ENCODE results near the gene SIM1. TPM values are rescaled to one million over a fixed set of nuclear protein-coding genes. Genes with fewer than 3 reads are reported as not detected.
A peak's percentile ranks its signal among the peaks of the same experiment; 100 is the strongest.
"Not testable (repeated sequence)": the region's sequence is repeated elsewhere in the genome, so short reads cannot be mapped to it uniquely, and the experiment has no call there.

SIM1 gene
- total RNA-seq, 1 donor from 2014 or later = not detected

- ATAC-seq = no peak
Measured at GRCh38 chr6:100417036-100417435, 47.7 kb downstream of the SIM1 start.

GRCh38 chr6:100415768-100416167 is 49.0 kb downstream of the SIM1 start:
- no peak for ATAC-seq

DNA sequence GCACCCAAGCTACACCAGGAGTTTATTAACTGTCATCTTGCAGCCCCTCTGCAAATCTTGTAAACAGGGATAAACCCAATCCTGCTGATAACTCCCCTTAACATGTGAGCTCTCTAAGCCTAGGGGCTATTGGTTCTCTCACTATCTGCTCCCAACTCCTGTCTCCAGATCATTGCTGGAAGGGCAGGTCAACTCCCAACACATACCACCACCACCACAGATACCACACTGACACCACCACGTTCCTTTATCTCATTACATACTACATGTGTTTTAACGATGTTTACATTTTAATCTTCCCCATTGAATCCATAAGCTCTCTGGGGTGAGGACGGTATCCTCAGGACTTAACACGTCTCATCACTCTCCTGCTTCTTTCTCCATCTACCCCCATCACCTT is 51.8 kb downstream of the SIM1 start:
- no peak for ATAC-seq

- no peak for ATAC-seq
Measured at GRCh38 chr6:100404051-100404450, 60.7 kb downstream of the SIM1 start.

DNA sequence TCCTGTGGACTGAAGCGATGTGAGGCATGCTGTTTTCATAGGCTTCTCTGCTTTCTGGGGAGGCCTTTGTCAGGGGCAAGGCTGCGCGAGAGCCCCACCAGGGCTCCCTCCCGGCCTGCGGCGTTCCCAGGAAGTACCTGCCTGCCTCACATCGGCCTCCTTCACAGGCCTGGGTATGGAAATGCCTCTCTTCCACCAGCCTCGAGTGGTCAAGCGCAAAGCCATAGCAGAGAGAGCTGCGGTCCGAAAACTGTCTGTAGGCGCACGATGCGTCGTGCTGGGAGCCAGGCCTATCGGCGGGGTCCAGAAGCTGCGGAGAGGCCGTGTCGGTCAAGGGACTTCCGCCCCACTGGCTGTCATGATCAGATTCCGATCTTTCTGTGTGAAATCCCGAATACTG is 71.2 kb downstream of the SIM1 start:
- ATAC-seq = no peak

- ATAC-seq = no peak
Measured at GRCh38 chr6:100392423-100392822, 72.3 kb downstream of the SIM1 start.

DNA sequence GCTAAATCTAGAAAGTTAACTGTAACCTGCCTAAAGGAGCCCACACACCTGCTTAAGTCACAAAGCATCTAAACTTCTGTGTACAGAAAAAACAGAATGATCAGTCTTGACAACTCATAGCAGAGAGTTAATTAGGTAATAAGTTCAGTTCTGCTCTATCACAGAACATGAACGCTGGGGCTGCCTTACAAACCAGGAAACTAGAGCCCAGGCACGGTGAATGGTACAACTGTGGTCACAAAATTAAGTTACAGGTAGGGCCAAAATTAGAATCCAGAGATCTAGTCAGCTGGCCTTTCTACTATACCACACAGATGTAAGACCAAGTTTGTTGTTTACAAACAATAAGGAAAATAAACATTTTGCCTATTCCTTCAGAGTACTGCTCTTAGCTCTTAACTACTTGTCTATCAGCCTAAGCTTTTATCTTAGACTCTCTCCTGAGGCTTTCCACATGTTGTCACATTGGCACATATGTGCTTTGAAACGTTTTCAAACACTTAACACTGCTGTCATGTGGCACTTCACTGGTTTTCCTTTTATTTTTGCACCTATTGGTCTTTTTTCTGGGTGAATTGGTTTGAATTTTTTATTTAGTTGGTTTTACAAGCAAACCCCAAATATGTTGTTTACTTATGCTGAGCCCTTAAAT is 75.7 kb downstream of the SIM1 start:
- ATAC-seq = no peak

DNA sequence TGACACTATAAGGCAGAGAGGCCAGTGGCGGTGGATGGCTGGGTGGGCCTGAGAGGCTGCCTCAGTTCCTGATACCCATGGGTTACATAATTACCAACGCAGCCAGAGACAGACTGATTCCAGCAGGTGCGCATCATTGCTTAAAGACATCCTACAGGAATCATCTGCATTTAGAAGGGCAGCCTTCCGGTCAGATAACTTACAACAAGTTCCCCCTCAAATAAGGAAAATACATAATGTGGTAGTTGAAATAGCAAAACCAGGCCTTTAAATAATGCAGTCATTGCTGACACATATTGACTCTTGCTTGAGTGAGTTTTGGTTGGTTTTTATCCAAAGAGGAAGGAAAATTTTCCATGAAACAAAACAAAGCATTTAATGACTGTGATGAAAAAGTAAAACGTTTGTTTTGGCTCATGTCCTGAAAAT is 81.9 kb downstream of the SIM1 start:
- ATAC-seq = no peak

DNA sequence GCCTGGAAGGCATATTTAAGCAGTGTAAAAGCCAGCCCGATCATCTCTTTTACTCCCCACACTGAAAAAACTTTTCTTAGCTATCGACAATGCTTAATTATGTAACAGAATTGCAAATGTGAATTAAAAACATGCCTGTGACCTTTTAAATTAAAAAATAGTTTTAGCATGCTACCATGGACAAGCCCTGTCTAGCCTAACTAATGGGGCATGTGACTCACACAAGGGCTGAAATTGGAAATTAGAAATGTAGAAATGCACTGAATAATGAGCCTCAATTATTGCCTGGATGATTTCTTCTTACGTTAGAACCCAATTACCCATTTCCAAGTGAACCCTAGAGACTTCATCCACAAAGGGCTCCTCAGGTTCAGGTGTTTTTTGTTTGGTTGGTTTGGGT is 82.7 kb downstream of the SIM1 start:
- ATAC-seq = peak; percentile 43

DNA sequence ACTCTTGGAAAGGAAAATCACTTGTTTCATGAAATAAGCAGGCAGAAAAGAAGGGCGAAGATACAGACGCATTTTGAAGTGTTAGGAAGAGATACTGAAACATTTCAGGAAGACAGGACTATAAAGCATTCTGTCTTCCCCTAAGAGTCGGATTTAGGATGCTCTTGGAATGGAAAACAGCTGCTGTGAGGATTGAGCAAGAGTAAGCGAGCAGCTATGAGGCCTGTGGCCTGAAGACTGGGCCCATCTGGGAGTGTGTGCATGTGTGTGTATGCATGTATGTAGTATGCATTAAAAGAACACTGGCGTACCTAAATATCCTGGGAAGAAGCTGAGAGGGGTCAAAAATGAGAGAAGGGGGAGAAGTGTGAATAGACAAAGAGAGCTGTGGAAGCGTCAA is 83.6 kb downstream of the SIM1 start:
- no peak for ATAC-seq

GRCh38 chr6:100379386-100379785 is 85.3 kb downstream of the SIM1 start:
- ATAC-seq = no peak

GRCh38 chr6:100378576-100378975 is 86.1 kb downstream of the SIM1 start:
- ATAC-seq = no peak

GRCh38 chr6:100376103-100376502 is 88.6 kb downstream of the SIM1 start:
- ATAC-seq = no peak

GRCh38 chr6:100372326-100373091 is 92.2 kb downstream of the SIM1 start:
- ATAC-seq = no peak

DNA sequence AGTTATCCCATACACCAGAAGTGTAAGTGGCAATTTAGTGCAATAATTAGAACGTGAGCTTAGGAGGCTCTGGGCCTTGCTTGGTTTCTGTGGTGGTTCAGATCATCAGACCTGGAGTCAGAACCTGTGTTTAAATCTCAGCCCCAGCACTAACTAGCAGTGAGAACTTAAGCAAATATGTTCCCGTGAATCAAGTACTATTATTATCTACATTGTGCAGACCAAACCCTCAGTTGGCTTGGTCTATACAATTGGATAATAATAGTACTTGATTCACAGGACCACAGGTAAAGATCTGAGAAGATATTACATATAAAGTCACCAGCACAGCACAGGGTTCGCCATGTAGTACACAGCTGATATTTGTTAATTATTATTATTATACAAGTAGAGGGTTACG is 93.1 kb downstream of the SIM1 start:
- no peak for ATAC-seq

DNA sequence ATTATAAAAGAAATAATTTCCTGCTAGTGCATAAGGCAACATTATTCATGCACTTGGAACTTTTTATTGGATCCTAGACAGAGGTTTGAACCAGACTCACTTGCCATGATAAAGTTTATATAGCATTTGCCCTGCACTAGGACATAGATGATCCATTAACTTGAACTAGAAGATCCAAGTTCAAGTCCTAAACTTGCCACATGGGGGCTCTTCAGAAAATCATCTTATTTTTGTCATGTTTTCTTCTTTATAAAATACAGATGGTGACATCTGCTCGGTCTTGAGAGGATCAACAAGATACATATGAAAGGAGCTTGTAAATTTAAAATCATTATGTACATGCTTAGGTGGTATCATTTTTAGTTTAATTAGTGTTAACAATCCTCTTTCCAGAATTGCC is 94.5 kb downstream of the SIM1 start:
- no peak for ATAC-seq

- peak; percentile 46 for ATAC-seq
Measured at GRCh38 chr6:100366419-100366818, 98.3 kb downstream of the SIM1 start.

DNA sequence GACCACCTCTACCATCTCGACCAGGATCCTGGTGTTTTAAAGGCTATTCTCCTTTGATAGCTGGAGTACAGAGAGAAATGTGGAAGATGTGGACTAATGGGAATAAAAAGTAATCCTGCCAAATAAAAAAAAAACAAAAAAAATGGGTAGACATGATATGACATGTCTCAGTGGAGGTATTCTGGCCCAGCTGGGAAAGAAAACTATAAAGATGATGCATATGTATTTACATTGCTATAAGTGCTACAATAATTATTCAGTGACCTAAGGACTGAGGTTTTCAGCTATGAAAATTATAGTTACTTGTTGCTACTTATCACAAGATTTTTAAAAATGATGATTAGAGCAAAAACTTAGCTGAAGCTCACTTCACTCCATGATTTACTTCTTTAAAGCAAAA is 101.1 kb downstream of the SIM1 start:
- ATAC-seq = no peak

- ATAC-seq = not testable (repeated sequence)
Measured at GRCh38 chr6:100354736-100355641, 109.7 kb downstream of the SIM1 start.

DNA sequence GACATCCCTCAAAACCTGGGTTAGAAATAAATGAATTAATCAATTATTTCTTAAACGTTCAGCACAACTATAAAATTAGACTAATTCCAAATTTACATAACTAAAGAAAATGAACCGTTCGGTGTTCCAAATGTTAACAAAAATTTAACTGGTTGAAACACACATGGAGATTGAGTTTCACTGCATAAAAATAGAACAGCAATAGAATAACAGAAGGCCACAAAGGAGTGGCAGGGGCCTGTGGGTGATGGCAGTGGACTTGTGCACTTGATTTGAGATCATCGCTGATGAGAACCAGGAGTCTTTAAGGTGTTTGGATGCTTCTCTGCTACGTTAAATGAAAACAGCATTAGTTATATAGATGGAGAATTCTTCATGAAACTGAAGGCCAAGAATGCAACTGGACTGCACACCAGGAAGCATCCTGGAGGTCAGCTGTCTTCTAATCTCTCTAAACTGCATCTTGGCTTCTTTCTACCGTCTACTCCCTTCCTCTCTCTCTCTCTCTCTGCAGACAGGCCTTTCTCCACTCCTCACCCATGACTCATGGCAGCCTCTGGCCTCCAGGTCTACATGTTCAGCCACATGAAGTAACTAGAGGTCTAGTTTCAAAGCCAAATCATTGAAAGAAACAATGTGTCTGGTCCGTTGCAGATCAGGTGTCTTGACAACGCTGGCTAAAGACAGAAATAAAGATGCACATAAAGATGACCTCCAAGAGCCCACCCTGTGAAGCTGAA is 111.3 kb downstream of the SIM1 start:
- no peak for ATAC-seq

- no peak for ATAC-seq
Measured at GRCh38 chr6:100350139-100350538, 114.6 kb downstream of the SIM1 start.

DNA sequence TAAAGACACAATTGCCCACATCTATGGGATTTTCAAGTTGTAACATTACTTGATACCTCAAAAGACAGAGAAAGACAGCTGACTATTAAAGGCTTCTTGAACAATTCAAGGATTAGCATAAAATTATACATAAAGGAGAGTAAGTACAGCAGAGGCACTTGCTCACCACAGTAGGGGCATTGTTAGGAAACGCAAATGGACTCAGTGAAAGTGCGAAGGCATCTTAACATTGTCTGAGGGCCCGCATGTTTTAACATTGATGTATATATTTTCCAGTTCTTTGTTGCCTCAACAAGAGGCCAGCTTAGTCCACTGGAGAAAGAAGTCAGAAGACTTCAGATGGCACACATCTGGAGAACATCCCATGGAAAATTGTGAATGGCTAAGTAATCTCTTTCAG is 115.4 kb downstream of the SIM1 start:
- no peak for ATAC-seq

All from esophagus mucosa (tissue), 1 donor.